ENCODE data around the gene CFB. TPM values are rescaled to one million over a fixed set of nuclear protein-coding genes. Genes with fewer than 3 reads are reported as not detected.

CFB gene
- polyA plus RNA-seq, 1 donor (not counting 4 experiments of a cell fraction or from before 2014, with no cell fraction given), result 2.5 TPM

DNA sequence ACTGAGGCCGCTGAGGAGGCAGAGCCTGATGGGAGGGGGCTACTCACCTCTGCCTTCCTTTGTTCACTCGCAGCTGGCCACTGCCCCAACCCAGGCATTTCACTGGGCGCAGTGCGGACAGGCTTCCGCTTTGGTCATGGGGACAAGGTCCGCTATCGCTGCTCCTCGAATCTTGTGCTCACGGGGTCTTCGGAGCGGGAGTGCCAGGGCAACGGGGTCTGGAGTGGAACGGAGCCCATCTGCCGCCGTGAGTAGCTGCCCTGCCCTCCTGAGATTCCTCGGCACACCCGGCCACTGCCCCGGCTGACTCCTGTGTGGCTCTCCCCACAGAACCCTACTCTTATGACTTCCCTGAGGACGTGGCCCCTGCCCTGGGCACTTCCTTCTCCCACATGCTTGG, 12.4 kb upstream of the CFB start:
- Histone ChIP-seq H3K27me3 (ENCODE audit: control insufficient read depth, extremely low read depth, insufficient read depth, low read length) (peaks cover 11% of the 10 kb centered on the region), H3K27ac (ENCODE audit: control insufficient read depth, insufficient read depth, low read length) (no peak overlapping the region), H3K36me3 (ENCODE audit: control insufficient read depth in 2 of 2, extremely low read depth in 1 of 2, insufficient read depth in 2 of 2, low read length in 2 of 2) (no peaks in the 10 kb centered on the region), H4K20me1 (ENCODE audit: control insufficient read depth, extremely low read depth, insufficient read depth, low read length) (no peaks in the 10 kb centered on the region), H3K79me2 (ENCODE audit: control insufficient read depth, insufficient read depth, low read length) (no peaks in the 10 kb centered on the region), H3K4me1 (ENCODE audit: control insufficient read depth, extremely low read depth, insufficient read depth, low read length) (no peaks in the 10 kb centered on the region), H3K4me3 (ENCODE audit: control insufficient read depth in 2 of 3, extremely low read depth in 1 of 3, insufficient read depth in 2 of 3, low read depth in 1 of 3, low read length in 3 of 3) (no peak overlapping the region), H3K9ac (ENCODE audit: control insufficient read depth, extremely low read depth, insufficient read depth, low read length) (no peak overlapping the region), H3K4me2 (ENCODE audit: control insufficient read depth, extremely low read depth, insufficient read depth, low read depth, low read length) (no peak overlapping the region), H2AFZ (ENCODE audit: control insufficient read depth, low read length) (no peak overlapping the region), H3K9me1 (ENCODE audit: control insufficient read depth, extremely low read depth, insufficient read depth, low read length) (no peaks in the 10 kb centered on the region), H3K9me3 (ENCODE audit: control insufficient read depth, low read depth, low read length) (no peaks in the 10 kb centered on the region)
- DNase-seq (ENCODE audit: low read depth, low spot score), result no peak
- dilution Hi-C loops (cut with MboI; ENCODE audit: extremely low pct_ligation_motif_present, low sequenced_read_pairs), result no loop called here
- no peak for FAIRE-seq
- no peak for TF ChIP-seq EZH2 (IDR thresholded peaks at IDR 0.05; ENCODE audit: low read length)
- TF ChIP-seq, protein P1, sequence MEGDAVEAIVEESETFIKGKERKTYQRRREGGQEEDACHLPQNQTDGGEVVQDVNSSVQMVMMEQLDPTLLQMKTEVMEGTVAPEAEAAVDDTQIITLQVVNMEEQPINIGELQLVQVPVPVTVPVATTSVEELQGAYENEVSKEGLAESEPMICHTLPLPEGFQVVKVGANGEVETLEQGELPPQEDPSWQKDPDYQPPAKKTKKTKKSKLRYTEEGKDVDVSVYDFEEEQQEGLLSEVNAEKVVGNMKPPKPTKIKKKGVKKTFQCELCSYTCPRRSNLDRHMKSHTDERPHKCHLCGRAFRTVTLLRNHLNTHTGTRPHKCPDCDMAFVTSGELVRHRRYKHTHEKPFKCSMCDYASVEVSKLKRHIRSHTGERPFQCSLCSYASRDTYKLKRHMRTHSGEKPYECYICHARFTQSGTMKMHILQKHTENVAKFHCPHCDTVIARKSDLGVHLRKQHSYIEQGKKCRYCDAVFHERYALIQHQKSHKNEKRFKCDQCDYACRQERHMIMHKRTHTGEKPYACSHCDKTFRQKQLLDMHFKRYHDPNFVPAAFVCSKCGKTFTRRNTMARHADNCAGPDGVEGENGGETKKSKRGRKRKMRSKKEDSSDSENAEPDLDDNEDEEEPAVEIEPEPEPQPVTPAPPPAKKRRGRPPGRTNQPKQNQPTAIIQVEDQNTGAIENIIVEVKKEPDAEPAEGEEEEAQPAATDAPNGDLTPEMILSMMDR (optimal IDR thresholded peaks at IDR 0.05 in 1 of 3, IDR thresholded peaks at IDR 0.05 in 1 of 3, conservative IDR thresholded peaks at IDR 0.05 in 1 of 3; ENCODE audit: extremely low read depth in 1 of 3, insufficient read depth in 2 of 3, low read length in 3 of 3), result no peak

DNA sequence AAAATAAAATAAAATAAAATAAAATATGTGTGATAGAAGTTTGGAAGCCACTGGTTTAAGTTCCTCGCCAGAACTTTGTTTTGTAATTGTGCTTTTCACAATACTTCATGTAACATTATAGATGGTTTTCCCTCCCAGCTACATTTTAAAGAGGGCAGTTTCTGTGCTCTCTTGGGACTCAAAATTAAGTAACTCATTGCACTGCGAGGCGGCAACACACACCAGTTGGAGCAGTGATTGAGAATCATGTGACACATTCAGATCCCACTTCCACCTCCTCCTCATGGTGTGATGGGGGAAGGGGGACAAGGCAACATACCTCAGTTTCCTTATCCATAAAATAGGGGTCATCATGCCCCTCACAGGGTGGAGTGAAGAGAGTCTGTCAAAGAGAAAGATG, 10.9 kb upstream of the CFB start:
- H3K27ac ChIP-seq (ENCODE audit: control insufficient read depth, insufficient read depth, low read length), result no peak overlapping the region
- H3K4me1 ChIP-seq (ENCODE audit: control insufficient read depth, extremely low read depth, insufficient read depth, low read length), result no peaks in the 10 kb centered on the region
- no peaks in the 10 kb centered on the region for H3K9me3 ChIP-seq (ENCODE audit: control insufficient read depth, low read depth, low read length)
- FAIRE-seq (no peak), DNase-seq (ENCODE audit: low read depth, low spot score) (no peak)
- H3K36me3 ChIP-seq (ENCODE audit: control insufficient read depth in 2 of 2, extremely low read depth in 1 of 2, insufficient read depth in 2 of 2, low read length in 2 of 2), result no peaks in the 10 kb centered on the region
- no peaks in the 10 kb centered on the region for H3K9me1 ChIP-seq (ENCODE audit: control insufficient read depth, extremely low read depth, insufficient read depth, low read length)
- H3K27me3 ChIP-seq (ENCODE audit: control insufficient read depth, extremely low read depth, insufficient read depth, low read length), result peaks cover 11% of the 10 kb centered on the region
- no peak for TF ChIP-seq EZH2 (IDR thresholded peaks at IDR 0.05; ENCODE audit: low read length)
- TF ChIP-seq, protein P1 (optimal IDR thresholded peaks at IDR 0.05 in 1 of 3, IDR thresholded peaks at IDR 0.05 in 1 of 3, conservative IDR thresholded peaks at IDR 0.05 in 1 of 3; ENCODE audit: extremely low read depth in 1 of 3, insufficient read depth in 2 of 3, low read length in 3 of 3), result no peak
- no peak overlapping the region for H3K4me3 ChIP-seq (ENCODE audit: control insufficient read depth in 2 of 3, extremely low read depth in 1 of 3, insufficient read depth in 2 of 3, low read depth in 1 of 3, low read length in 3 of 3)
- H4K20me1 ChIP-seq (ENCODE audit: control insufficient read depth, extremely low read depth, insufficient read depth, low read length), result no peaks in the 10 kb centered on the region
- H3K9ac ChIP-seq (ENCODE audit: control insufficient read depth, extremely low read depth, insufficient read depth, low read length), result no peak overlapping the region
- no peak overlapping the region for H2AFZ ChIP-seq (ENCODE audit: control insufficient read depth, low read length)
- H3K4me2 ChIP-seq (ENCODE audit: control insufficient read depth, extremely low read depth, insufficient read depth, low read depth, low read length), result no peak overlapping the region
- no peaks in the 10 kb centered on the region for H3K79me2 ChIP-seq (ENCODE audit: control insufficient read depth, insufficient read depth, low read length)
- dilution Hi-C loops (cut with MboI; ENCODE audit: extremely low pct_ligation_motif_present, low sequenced_read_pairs), result no loop called here
